ENCODE data around the gene TMPRSS4. TPM values are rescaled to one million over a fixed set of nuclear protein-coding genes. Genes with fewer than 3 reads are reported as not detected.

The TMPRSS4 gene
- total RNA-seq, 1 experiment from 2014 or later: not detected

DNA sequence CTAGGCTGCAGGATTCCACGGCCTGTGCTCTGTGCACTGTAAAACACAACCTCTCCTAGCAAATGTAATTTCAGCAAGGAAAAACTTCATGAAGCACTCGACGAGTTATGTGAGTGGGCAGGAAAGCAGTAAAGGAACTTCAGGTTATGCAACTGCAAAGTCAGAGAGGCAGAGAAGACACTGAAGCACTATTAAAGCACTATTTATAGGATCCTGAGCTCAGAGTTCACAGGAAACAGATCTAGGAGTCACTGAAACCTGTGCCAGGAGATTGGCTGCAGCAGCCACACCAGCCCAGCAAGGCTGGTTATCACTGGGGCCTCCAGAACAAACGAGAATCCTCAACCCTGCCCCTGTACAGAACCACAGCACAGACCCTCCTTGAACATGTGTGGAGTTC lies 7.4 kb downstream of the TMPRSS4 start:
- peaks cover 9% of the 10 kb centered on the region for H3K27me3 ChIP-seq (replicated peaks; ENCODE audit: insufficient read depth, low read depth, low read length, poor library complexity)
- ChIA-PET CTCF (no interaction called here), POLR2A (ENCODE audit: low non-redundant PET) (no interaction called here)
- TF ChIP-seq EZH2 (IDR thresholded peaks at IDR 0.05; ENCODE audit: borderline replicate concordance, low read depth, low read length, poor library complexity, severe bottlenecking) (no peak), CTCF (conservative IDR thresholded peaks at IDR 0.05; ENCODE audit: low read depth, low read length) (no peak)
- intact Hi-C loops (cut with micrococcal nuclease; ENCODE audit: unreplicated experiment): no loop called here
- no peak for DNase-seq (ENCODE audit: low spot score)
- peaks cover 6% of the 10 kb centered on the region for H3K9me3 ChIP-seq (ENCODE audit: low read depth, low read length, poor library complexity, severe bottlenecking)
- H3K4me3 ChIP-seq (ENCODE audit: low read depth, low read length, poor library complexity, severe bottlenecking): no peak overlapping the region
- no peaks in the 10 kb centered on the region for H3K4me1 ChIP-seq (ENCODE audit: insufficient read depth, low read length, poor library complexity, severe bottlenecking)
- H3K36me3 ChIP-seq (ENCODE audit: insufficient read depth, low read length, poor library complexity, severe bottlenecking): no peaks in the 10 kb centered on the region
- no peak overlapping the region for H3K27ac ChIP-seq (ENCODE audit: low read depth, low read length, poor library complexity, severe bottlenecking)
- no TSS peak for BruUV-seq (replicated peaks)

GRCh38 chr11:118084656-118085055 lies 7.8 kb downstream of the TMPRSS4 start:
- Histone ChIP-seq H3K27me3 (replicated peaks; ENCODE audit: insufficient read depth, low read depth, low read length, poor library complexity) (peaks cover 11% of the 10 kb centered on the region), H3K36me3 (ENCODE audit: insufficient read depth, low read length, poor library complexity, severe bottlenecking) (no peaks in the 10 kb centered on the region), H3K27ac (ENCODE audit: low read depth, low read length, poor library complexity, severe bottlenecking) (no peak overlapping the region), H3K4me3 (ENCODE audit: low read depth, low read length, poor library complexity, severe bottlenecking) (no peak overlapping the region), H3K9me3 (ENCODE audit: low read depth, low read length, poor library complexity, severe bottlenecking) (peaks cover 6% of the 10 kb centered on the region), H3K4me1 (ENCODE audit: insufficient read depth, low read length, poor library complexity, severe bottlenecking) (no peaks in the 10 kb centered on the region)
- CTCF ChIA-PET: no interaction called here
- TF ChIP-seq CTCF (conservative IDR thresholded peaks at IDR 0.05; ENCODE audit: low read depth, low read length): no peak
- no peak for TF ChIP-seq EZH2 (IDR thresholded peaks at IDR 0.05; ENCODE audit: borderline replicate concordance, low read depth, low read length, poor library complexity, severe bottlenecking)
- POLR2A ChIA-PET (ENCODE audit: low non-redundant PET): no interaction called here
- intact Hi-C loops (cut with micrococcal nuclease; ENCODE audit: unreplicated experiment): no loop called here
- no TSS peak for BruUV-seq (replicated peaks)
- no peak for DNase-seq (ENCODE audit: low spot score)

GRCh38 chr11:118086913-118087768 lies 10.3 kb downstream of the TMPRSS4 start, which contains the start of gene SMIM35:
Gene SMIM35, minus strand, starts transcription at chr11:118086963. Its CDS starts 206 bp downstream, at chr11:118086757.
- H3K27me3 ChIP-seq (replicated peaks; ENCODE audit: insufficient read depth, low read depth, low read length, poor library complexity): peaks cover 12% of the 10 kb centered on the region
- CTCF ChIA-PET: no interaction called here
- H3K27ac ChIP-seq (ENCODE audit: low read depth, low read length, poor library complexity, severe bottlenecking): no peak within 1 kb of the TSS
- DNase-seq (ENCODE audit: low spot score): no peak
- POLR2A ChIA-PET (ENCODE audit: low non-redundant PET): no interaction called here
- TF ChIP-seq EZH2 (IDR thresholded peaks at IDR 0.05; ENCODE audit: borderline replicate concordance, low read depth, low read length, poor library complexity, severe bottlenecking) (no peak), CTCF (conservative IDR thresholded peaks at IDR 0.05; ENCODE audit: low read depth, low read length) (no peak)
- BruUV-seq (replicated peaks): no TSS peak
- H3K9me3 ChIP-seq (ENCODE audit: low read depth, low read length, poor library complexity, severe bottlenecking): peaks cover 6% of the 10 kb centered on the region
- intact Hi-C loops (cut with micrococcal nuclease; ENCODE audit: unreplicated experiment): no loop called here
- no peaks in the 10 kb centered on the region for H3K4me1 ChIP-seq (ENCODE audit: insufficient read depth, low read length, poor library complexity, severe bottlenecking)
- H3K36me3 ChIP-seq (ENCODE audit: insufficient read depth, low read length, poor library complexity, severe bottlenecking): no peaks in the 10 kb centered on the region
- no peak within 1 kb of the TSS for H3K4me3 ChIP-seq (ENCODE audit: low read depth, low read length, poor library complexity, severe bottlenecking)
